Upper lobe of right lung (tissue), 1 donor: ENCODE measurements around the gene WAC. TPM values are rescaled to one million over a fixed set of nuclear protein-coding genes. Genes with fewer than 3 reads are reported as not detected.

Experiments used
- ATAC-seq: fragments of 200-7000 bp; cut with Tn5 transposase; one replicate; pipeline ENCODE4 v1.9.1; 2020; ENCODE audit warnings: mild to moderate bottlenecking, moderate library complexity
- DNase-seq: peaks from one replicate; pipeline ENCODE4 v3.0.0-alpha.2; 2020
- H3K27ac ChIP-seq: fragments of 200-600 bp; one replicate; pipeline ENCODE4 v1.8.0; 2022
- H3K27me3 ChIP-seq: fragments of 200-600 bp; one replicate; pipeline ENCODE4 v1.8.0; 2022; ENCODE audit warnings: mild to moderate bottlenecking
- H3K36me3 ChIP-seq: fragments of 200-600 bp; one replicate; pipeline ENCODE4 v1.8.0; 2022
- H3K4me1 ChIP-seq: fragments of 200-600 bp; one replicate; pipeline ENCODE4 v1.8.0; 2022
- H3K4me3 ChIP-seq: fragments of 200-600 bp; one replicate; pipeline ENCODE4 v1.8.0; 2022; ENCODE audit warnings: mild to moderate bottlenecking
- H3K9me3 ChIP-seq: fragments of 200-600 bp; one replicate; pipeline ENCODE4 v1.8.0; 2022
- intact Hi-C: fragments of 100-400 bp; cut with DNase I; formaldehyde crosslinking; loops from one replicate; pipeline ENCODE4 v1.11.0; 2022
- total RNA-seq: library from RNA; stranded (reverse); fragmentation: NEBNext Ultra II Directional; extraction: Animal tissue kit (Norgen Biotek cat#: 25700); gene quantifications from one replicate; pipeline ENCODE4 v1.2.1, GENCODE V29; 2021
- TF ChIP-seq, protein P1 (sequence below): fragments of 200-600 bp; IDR thresholded peaks from one replicate; pipeline ENCODE4 v1.8.0; 2022; ENCODE audit warnings: antibody characterized with exemption
- donor health status: DM: no; HTN: yes; CAD: no; lungs with severe emphysema.

Gene WAC
- total RNA-seq, 1 donor from 2014 or later = 122 TPM

DNA sequence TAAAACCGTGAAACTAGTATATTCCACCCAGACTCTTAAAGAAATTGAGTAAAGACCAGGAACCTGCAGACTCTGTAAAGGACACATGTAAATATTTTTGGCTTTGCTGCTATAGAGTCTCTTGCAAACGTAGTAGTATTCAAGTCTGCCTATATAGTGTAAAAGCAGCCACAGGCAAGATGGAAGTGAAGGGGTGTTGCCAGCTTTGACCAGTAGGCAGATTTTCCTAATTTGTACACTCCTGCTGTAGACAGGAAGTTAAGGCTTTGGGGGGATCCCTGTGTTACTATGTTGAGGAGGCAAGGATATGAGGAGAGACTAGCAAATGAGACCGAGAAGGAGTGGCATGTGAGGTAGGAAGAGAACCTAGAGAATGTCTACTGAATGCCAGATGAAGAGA, 27.7 kb downstream of the WAC start:
- ATAC-seq = no peak
- H3K27me3 ChIP-seq = no peaks in the 10 kb centered on the region
- H3K36me3 ChIP-seq = peaks cover 23% of the 10 kb centered on the region
- peaks cover 55% of the 10 kb centered on the region for H3K4me1 ChIP-seq
- no peaks in the 10 kb centered on the region for H3K9me3 ChIP-seq
- TF ChIP-seq, protein P1, sequence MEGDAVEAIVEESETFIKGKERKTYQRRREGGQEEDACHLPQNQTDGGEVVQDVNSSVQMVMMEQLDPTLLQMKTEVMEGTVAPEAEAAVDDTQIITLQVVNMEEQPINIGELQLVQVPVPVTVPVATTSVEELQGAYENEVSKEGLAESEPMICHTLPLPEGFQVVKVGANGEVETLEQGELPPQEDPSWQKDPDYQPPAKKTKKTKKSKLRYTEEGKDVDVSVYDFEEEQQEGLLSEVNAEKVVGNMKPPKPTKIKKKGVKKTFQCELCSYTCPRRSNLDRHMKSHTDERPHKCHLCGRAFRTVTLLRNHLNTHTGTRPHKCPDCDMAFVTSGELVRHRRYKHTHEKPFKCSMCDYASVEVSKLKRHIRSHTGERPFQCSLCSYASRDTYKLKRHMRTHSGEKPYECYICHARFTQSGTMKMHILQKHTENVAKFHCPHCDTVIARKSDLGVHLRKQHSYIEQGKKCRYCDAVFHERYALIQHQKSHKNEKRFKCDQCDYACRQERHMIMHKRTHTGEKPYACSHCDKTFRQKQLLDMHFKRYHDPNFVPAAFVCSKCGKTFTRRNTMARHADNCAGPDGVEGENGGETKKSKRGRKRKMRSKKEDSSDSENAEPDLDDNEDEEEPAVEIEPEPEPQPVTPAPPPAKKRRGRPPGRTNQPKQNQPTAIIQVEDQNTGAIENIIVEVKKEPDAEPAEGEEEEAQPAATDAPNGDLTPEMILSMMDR = no peak
- DNase-seq = no peak
- H3K4me3 ChIP-seq = no peak overlapping the region
- intact Hi-C loops = no loop called here
- no peak overlapping the region for H3K27ac ChIP-seq

DNA sequence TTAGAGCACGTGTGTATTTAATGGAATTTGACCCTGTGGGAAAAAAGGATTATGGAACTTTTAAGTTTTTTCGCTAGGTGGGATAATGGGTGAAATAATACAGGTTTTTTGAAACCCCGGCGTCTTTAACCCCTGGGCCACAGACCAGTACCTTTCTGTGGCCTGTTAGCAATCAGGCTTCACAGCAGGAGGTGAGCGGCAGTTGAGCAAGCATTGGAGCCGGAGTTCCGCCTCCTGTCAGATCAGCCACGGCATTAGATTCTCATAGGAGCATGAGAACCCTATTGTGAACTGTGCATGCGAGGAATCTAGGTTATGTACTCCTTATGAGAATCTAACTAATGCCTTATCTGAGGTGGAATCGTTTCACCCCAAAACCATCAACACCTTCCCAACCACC, 28.6 kb downstream of the WAC start:
- Histone ChIP-seq H3K4me3 (no peak overlapping the region), H3K4me1 (peaks cover 63% of the 10 kb centered on the region), H3K9me3 (no peaks in the 10 kb centered on the region), H3K36me3 (peaks cover 23% of the 10 kb centered on the region), H3K27ac (no peak overlapping the region), H3K27me3 (no peaks in the 10 kb centered on the region)
- TF ChIP-seq, protein P1 = no peak
- DNase-seq (no peak), ATAC-seq (no peak)
- intact Hi-C loops = no loop called here

DNA sequence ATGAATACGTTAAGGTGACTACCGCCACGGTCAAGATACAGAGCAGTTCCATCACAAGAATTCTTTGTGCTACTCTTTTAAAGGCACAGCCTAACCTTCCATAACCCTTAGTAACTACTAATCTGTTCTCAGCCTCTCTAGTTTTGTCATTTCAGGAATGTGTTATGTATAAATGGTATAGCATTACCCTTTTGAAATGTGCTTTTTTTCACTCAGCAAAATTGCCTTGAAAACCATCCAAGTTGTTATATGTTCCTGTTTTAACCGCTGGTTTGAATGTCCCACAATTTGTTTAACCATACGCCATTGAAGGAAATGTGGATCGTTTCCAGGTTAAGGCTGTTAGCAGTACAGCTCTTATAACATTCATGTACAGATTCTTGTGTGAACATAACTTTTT, 32.0 kb downstream of the WAC start:
- TF ChIP-seq, protein P1 = no peak
- Histone ChIP-seq H3K27ac (no peak overlapping the region), H3K4me3 (no peak overlapping the region), H3K27me3 (no peaks in the 10 kb centered on the region), H3K36me3 (peaks cover 9% of the 10 kb centered on the region), H3K4me1 (peaks cover 41% of the 10 kb centered on the region), H3K9me3 (no peaks in the 10 kb centered on the region)
- DNase-seq (no peak), ATAC-seq (no peak)
- intact Hi-C loops = no loop called here

DNA sequence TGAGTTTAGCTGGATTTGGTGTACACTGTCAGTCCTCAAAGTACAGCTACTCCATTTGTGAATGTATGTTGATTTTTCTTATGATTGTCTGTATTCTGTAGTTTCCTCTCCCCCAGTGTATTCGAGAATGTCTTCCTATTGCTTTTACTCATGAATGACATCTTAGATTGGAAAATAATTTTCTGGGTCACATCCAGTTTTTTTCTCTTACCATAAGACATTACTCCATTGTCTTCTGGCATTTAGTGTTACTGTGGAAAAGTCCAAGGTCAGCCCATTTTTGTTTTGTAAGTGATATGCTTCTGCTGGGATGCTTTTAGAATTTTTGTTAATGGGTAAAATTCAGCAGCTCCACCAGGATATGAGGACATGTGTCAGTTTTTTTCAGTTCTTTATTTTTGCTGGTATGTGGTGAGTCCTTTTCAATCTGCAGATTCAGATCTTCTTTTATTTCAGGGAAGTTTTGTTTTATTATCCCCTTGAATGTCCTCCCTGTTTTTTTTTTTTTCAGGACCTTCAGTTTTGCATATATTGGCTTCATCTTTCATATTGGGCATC, 33.6 kb downstream of the WAC start:
- TF ChIP-seq, protein P1 = no peak
- intact Hi-C loops = no loop called here

DNA sequence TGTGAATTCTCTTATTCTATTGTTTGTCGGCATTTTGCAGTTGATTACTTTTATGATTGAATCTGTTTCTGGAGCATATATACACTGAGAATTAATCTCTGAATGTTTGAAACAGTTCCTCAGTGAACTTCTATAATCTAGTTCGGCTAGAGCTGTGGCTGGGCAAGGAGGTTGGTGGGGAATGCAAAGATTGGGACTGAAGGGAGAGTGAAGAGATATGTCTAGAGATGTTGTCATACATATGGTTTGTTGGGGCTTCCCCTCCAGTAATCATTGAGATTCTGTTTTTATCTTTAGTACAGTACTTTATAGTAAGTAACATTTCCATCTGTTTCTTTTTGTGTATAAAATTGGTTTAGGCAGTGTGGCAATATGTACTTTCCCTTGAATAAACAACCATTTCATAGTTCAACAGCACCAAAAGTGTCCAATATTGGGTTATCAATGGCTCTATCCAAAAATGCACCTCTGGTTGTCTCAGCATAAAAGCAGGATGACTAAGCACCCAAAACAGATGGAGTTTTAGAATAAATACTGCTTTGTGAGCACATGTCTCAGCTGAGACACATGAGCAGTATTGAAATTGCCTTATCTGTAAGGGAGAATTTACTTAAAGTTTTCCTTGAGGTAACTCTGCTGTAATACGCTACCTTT, 36.7 kb downstream of the WAC start:
- intact Hi-C loops = no loop called here
- TF ChIP-seq, protein P1 = no peak
- Histone ChIP-seq H3K9me3 (no peaks in the 10 kb centered on the region), H3K4me1 (peaks cover 37% of the 10 kb centered on the region), H3K36me3 (peaks cover 5% of the 10 kb centered on the region), H3K27ac (no peak overlapping the region), H3K4me3 (no peak overlapping the region), H3K27me3 (no peaks in the 10 kb centered on the region)
- DNase-seq (no peak), ATAC-seq (no peak)

More for the DNA sequence above, 33.6 kb downstream of the WAC start:
- no peak for ATAC-seq
- Histone ChIP-seq H3K36me3 (peaks cover 2% of the 10 kb centered on the region), H3K27me3 (no peaks in the 10 kb centered on the region), H3K4me3 (no peak overlapping the region), H3K27ac (no peak overlapping the region), H3K9me3 (no peaks in the 10 kb centered on the region), H3K4me1 (peaks cover 45% of the 10 kb centered on the region)
- no peak for DNase-seq
